ENCODE results near the gene PMM2. TPM values are rescaled to one million over a fixed set of nuclear protein-coding genes. Genes with fewer than 3 reads are reported as not detected.

PMM2 gene
- total RNA-seq, 1 donor from 2014 or later, result 47.6 TPM

GRCh38 chr16:8756755-8757154 is 40.9 kb upstream of the PMM2 start:
- Mint-ChIP-seq H3K9me3 (ENCODE audit: low read depth) (no peaks in the 10 kb centered on the region), H3K27ac (ENCODE audit: unreplicated experiment) (no peak overlapping the region), H3K36me3 (ENCODE audit: low read depth) (peaks cover 3% of the 10 kb centered on the region), H3K27me3 (ENCODE audit: low read depth) (no peaks in the 10 kb centered on the region), H3K4me1 (ENCODE audit: low read depth) (peaks cover 6% of the 10 kb centered on the region), H3K4me3 (ENCODE audit: unreplicated experiment) (no peak overlapping the region)
- DNase-seq (ENCODE audit: low spot score), result no peak
- no peak for TF ChIP-seq CTCF (IDR thresholded peaks at IDR 0.05)

GRCh38 chr16:8758022-8758421 is 39.6 kb upstream of the PMM2 start:
- Mint-ChIP-seq H3K36me3 (ENCODE audit: low read depth) (peaks cover 3% of the 10 kb centered on the region), H3K4me1 (ENCODE audit: low read depth) (no peaks in the 10 kb centered on the region), H3K27me3 (ENCODE audit: low read depth) (no peaks in the 10 kb centered on the region), H3K27ac (ENCODE audit: unreplicated experiment) (no peak overlapping the region), H3K4me3 (ENCODE audit: unreplicated experiment) (no peak overlapping the region), H3K9me3 (ENCODE audit: low read depth) (no peaks in the 10 kb centered on the region)
- TF ChIP-seq CTCF (IDR thresholded peaks at IDR 0.05), result no peak
- no peak for DNase-seq (ENCODE audit: low spot score)

- TF ChIP-seq CTCF (IDR thresholded peaks at IDR 0.05), result no peak
These were observed 37.6 kb upstream of the PMM2 start for GRCh38 chr16:8760021-8760420.

GRCh38 chr16:8761078-8761477 is 36.6 kb upstream of the PMM2 start:
- Mint-ChIP-seq H3K9me3 (ENCODE audit: low read depth) (no peaks in the 10 kb centered on the region), H3K4me1 (ENCODE audit: low read depth) (no peaks in the 10 kb centered on the region), H3K36me3 (ENCODE audit: low read depth) (no peaks in the 10 kb centered on the region), H3K27ac (ENCODE audit: unreplicated experiment) (no peak overlapping the region), H3K4me3 (ENCODE audit: unreplicated experiment) (no peak overlapping the region), H3K27me3 (ENCODE audit: low read depth) (no peaks in the 10 kb centered on the region)
- TF ChIP-seq CTCF (IDR thresholded peaks at IDR 0.05), result no peak
- peak; percentile 35 for DNase-seq (ENCODE audit: low spot score)

More at GRCh38 chr16:8760021-8760420, 37.6 kb upstream of the PMM2 start:
- H3K9me3 Mint-ChIP-seq (ENCODE audit: low read depth), result no peaks in the 10 kb centered on the region
- H3K36me3 Mint-ChIP-seq (ENCODE audit: low read depth), result no peaks in the 10 kb centered on the region
- DNase-seq (ENCODE audit: low spot score), result no peak
- no peak overlapping the region for H3K27ac Mint-ChIP-seq (ENCODE audit: unreplicated experiment)
- H3K27me3 Mint-ChIP-seq (ENCODE audit: low read depth), result no peaks in the 10 kb centered on the region
- no peaks in the 10 kb centered on the region for H3K4me1 Mint-ChIP-seq (ENCODE audit: low read depth)
- H3K4me3 Mint-ChIP-seq (ENCODE audit: unreplicated experiment), result no peak overlapping the region

- Mint-ChIP-seq H3K4me1 (ENCODE audit: low read depth) (no peaks in the 10 kb centered on the region), H3K36me3 (ENCODE audit: low read depth) (no peaks in the 10 kb centered on the region)
- no peak for DNase-seq (ENCODE audit: low spot score)
These were observed 35.4 kb upstream of the PMM2 start for GRCh38 chr16:8762254-8762653.

More at GRCh38 chr16:8762254-8762653, 35.4 kb upstream of the PMM2 start:
- H3K27me3 Mint-ChIP-seq (ENCODE audit: low read depth), result no peaks in the 10 kb centered on the region
- no peaks in the 10 kb centered on the region for H3K9me3 Mint-ChIP-seq (ENCODE audit: low read depth)
- no peak overlapping the region for H3K4me3 Mint-ChIP-seq (ENCODE audit: unreplicated experiment)
- TF ChIP-seq CTCF (IDR thresholded peaks at IDR 0.05), result no peak
- no peak overlapping the region for H3K27ac Mint-ChIP-seq (ENCODE audit: unreplicated experiment)

Measured in chondrocyte (in vitro differentiated cells).